IPS-11a (cell line): ENCODE data around the gene SH2D1B.
"Not testable (repeated sequence)": the region's sequence is repeated elsewhere in the genome, so short reads cannot be mapped to it uniquely, and the experiment has no call there.

Source experiments
- H3K4me3 ChIP-seq: one replicate; pipeline ENCODE4 v1.5.1; 2013; ENCODE audit warnings: low read depth, low read length, control low read depth

SH2D1B gene

GRCh38 chr1:162412002-162412401 lies at the start of gene SH2D1B:
SH2D1B (minus strand) TSS chr1:162412136; CDS start chr1:162412016, 120 bp downstream.
- H3K4me3 ChIP-seq, result no peak within 1 kb of the TSS

- H3K4me3 ChIP-seq, result no peak overlapping the region
Measured at GRCh38 chr1:162458236-162458635, 46.3 kb upstream of the SH2D1B start.

GRCh38 chr1:162456323-162456722 lies 44.4 kb upstream of the SH2D1B start:
- H3K4me3 ChIP-seq, result no peak overlapping the region

GRCh38 chr1:162454361-162454760 lies 42.4 kb upstream of the SH2D1B start:
- not testable (repeated sequence) for H3K4me3 ChIP-seq

GRCh38 chr1:162446946-162447345 lies 35.0 kb upstream of the SH2D1B start:
- H3K4me3 ChIP-seq, result no peak overlapping the region

- no peak overlapping the region for H3K4me3 ChIP-seq
Measured at GRCh38 chr1:162444903-162445302, 33.0 kb upstream of the SH2D1B start.

GRCh38 chr1:162432977-162433713 lies 21.2 kb upstream of the SH2D1B start:
- not testable (repeated sequence) for H3K4me3 ChIP-seq

- H3K4me3 ChIP-seq, result no peak overlapping the region
Measured at GRCh38 chr1:162430583-162430982, 18.6 kb upstream of the SH2D1B start.

- no peak overlapping the region for H3K4me3 ChIP-seq
Measured at GRCh38 chr1:162422662-162423375, 10.9 kb upstream of the SH2D1B start.

- H3K4me3 ChIP-seq, result no peak overlapping the region
Measured at GRCh38 chr1:162421258-162422164, 9.6 kb upstream of the SH2D1B start.

- no peak overlapping the region for H3K4me3 ChIP-seq
Measured at GRCh38 chr1:162420120-162420519, 8.2 kb upstream of the SH2D1B start.

GRCh38 chr1:162419450-162419931 lies 7.6 kb upstream of the SH2D1B start:
- H3K4me3 ChIP-seq, result not testable (repeated sequence)

GRCh38 chr1:162418584-162418983 lies 6.6 kb upstream of the SH2D1B start:
- not testable (repeated sequence) for H3K4me3 ChIP-seq

- H3K4me3 ChIP-seq, result no peak overlapping the region
Measured at GRCh38 chr1:162417650-162418049, 5.7 kb upstream of the SH2D1B start.

- H3K4me3 ChIP-seq, result no peak overlapping the region
Measured at GRCh38 chr1:162416909-162417308, 5.0 kb upstream of the SH2D1B start.

- H3K4me3 ChIP-seq, result no peak overlapping the region
Measured at GRCh38 chr1:162416215-162416614, 4.3 kb upstream of the SH2D1B start.

GRCh38 chr1:162407539-162407938 lies 4.4 kb downstream of the SH2D1B start:
- no peak overlapping the region for H3K4me3 ChIP-seq

- no peak overlapping the region for H3K4me3 ChIP-seq
Measured at GRCh38 chr1:162406811-162407210, 5.1 kb downstream of the SH2D1B start.

- H3K4me3 ChIP-seq, result no peak overlapping the region
Measured at GRCh38 chr1:162405800-162406199, 6.1 kb downstream of the SH2D1B start.

- no peak overlapping the region for H3K4me3 ChIP-seq
Measured at GRCh38 chr1:162404550-162405160, 7.3 kb downstream of the SH2D1B start.
